SK-N-SH (cell line): ENCODE data around the gene DYNLRB1. TPM values are rescaled to one million over a fixed set of nuclear protein-coding genes. Genes with fewer than 3 reads are reported as not detected.

Experiments
- CTCF ChIA-PET: fragments of 300-600, 350-600 bp; formaldehyde crosslinking; extraction: SDS; loops from one replicate; lab custom pipeline; 2021; lab: Yijun Ruan, JAX
- POLR2A ChIA-PET: fragments of 350-600 bp; sonication (Branson Sonifier 250); formaldehyde crosslinking; extraction: SDS; loops from one replicate; lab custom pipeline; 2020; ENCODE audit warnings: antibody characterized with exemption, inconsistent platforms; lab: Yijun Ruan, JAX
- DNase-seq: peaks from one replicate; pipeline ENCODE4 v3.0.0; 2012
- H2AFZ ChIP-seq: fragments of 200-600 bp; sonication (generic); 2 replicates; pipeline ENCODE4 v1.8.1; 2016; ENCODE audit warnings: antibody characterized with exemption, mild to moderate bottlenecking, low read depth
- H3F3A ChIP-seq: fragments of 200-600 bp; sonication (generic); replicated peaks from 2 replicates; pipeline ENCODE3; 2016; ENCODE audit warnings: antibody characterized with exemption, mild to moderate bottlenecking; ENCODE audit not compliant: insufficient read depth
- H3K27ac ChIP-seq, 2 experiments: fragments of 200-500 bp in 1 of 2; fragments of 200-600 bp in 1 of 2; sonication (Bioruptor generic) in 1 of 2; sonication (generic), shearing (Covaris generic) in 1 of 2; 2 replicates each; pipeline versions ENCODE4 v1.5.1 to v1.6.1; 2014 to 2016; ENCODE audit warnings: low read depth in 2 of 2, inconsistent platforms in 1 of 2, low read length in 1 of 2, mild to moderate bottlenecking in 1 of 2, mixed read lengths in 1 of 2
- H3K27me3 ChIP-seq: fragments of 200-600 bp; sonication (generic), shearing (Covaris generic); 2 replicates; pipeline ENCODE4 v1.6.1; 2016; ENCODE audit warnings: mixed run types; ENCODE audit not compliant: insufficient read depth
- H3K36me3 ChIP-seq, 2 experiments: fragments of 200-500 bp in 1 of 2; fragments of 200-600 bp in 1 of 2; sonication (Bioruptor generic) in 1 of 2; sonication (generic) in 1 of 2; replicated peaks in 1 of 2; 2 replicates each; pipeline versions ENCODE3 to v1.5.1; 2014 to 2016; ENCODE audit warnings: low read length in 1 of 2, mild to moderate bottlenecking in 1 of 2; ENCODE audit not compliant: insufficient read depth in 2 of 2, control insufficient read depth in 1 of 2
- H3K4me1 ChIP-seq, 2 experiments: fragments of 200-500 bp in 1 of 2; fragments of 200-600 bp in 1 of 2; sonication (Bioruptor generic) in 1 of 2; sonication (generic), shearing (Covaris generic) in 1 of 2; 2 replicates each; pipeline versions ENCODE4 v1.5.1 to v1.6.1; 2014 to 2016; ENCODE audit warnings: low read depth in 1 of 2, low read length in 1 of 2, mixed run types in 1 of 2; ENCODE audit not compliant: insufficient read depth in 2 of 2, control insufficient read depth in 1 of 2
- H3K4me2 ChIP-seq: fragments of 200-600 bp; sonication (generic), shearing (Covaris generic); 2 replicates; pipeline ENCODE4 v1.6.1; 2017; ENCODE audit warnings: mixed run types
- H3K4me3 ChIP-seq, 2 experiments: fragments of 200-500 bp in 1 of 2; fragments of 200-600 bp in 1 of 2; sonication (Bioruptor generic) in 1 of 2; sonication (generic), shearing (Covaris generic) in 1 of 2; 2 replicates each; pipeline versions ENCODE4 v1.5.1 to v1.8.1; 2014 to 2016; ENCODE audit warnings: low read depth in 2 of 2, inconsistent platforms in 1 of 2, low read length in 1 of 2, mild to moderate bottlenecking in 1 of 2, mixed read lengths in 1 of 2, moderate library complexity in 1 of 2
- H3K79me2 ChIP-seq: fragments of 200-600 bp; sonication (generic); 2 replicates; pipeline ENCODE4 v1.8.1; 2017; ENCODE audit warnings: mild to moderate bottlenecking; ENCODE audit not compliant: insufficient read depth
- H3K9ac ChIP-seq: fragments of 200-600 bp; sonication (generic); 2 replicates; pipeline ENCODE4 v1.6.1; 2017; ENCODE audit warnings: mixed run types
- H3K9me2 ChIP-seq: fragments of 200-600 bp; sonication (generic); 2 replicates; pipeline ENCODE4 v1.6.1; 2017; ENCODE audit warnings: mixed run types
- H3K9me3 ChIP-seq: fragments of 200-600 bp; sonication (generic); 2 replicates; pipeline ENCODE4 v1.6.1; 2017; ENCODE audit warnings: mixed run types, mild to moderate bottlenecking, moderate library complexity
- H4K20me1 ChIP-seq: fragments of 200-600 bp; sonication (generic); 2 replicates; pipeline ENCODE4 v1.6.1; 2017; ENCODE audit warnings: mild to moderate bottlenecking, mixed run types; ENCODE audit not compliant: insufficient read depth
- CHD2 ChIP-seq: fragments of 150-350 bp; IDR thresholded peaks from 2 replicates; pipeline ENCODE4 v1.6.1; 2018; ENCODE audit warnings: low read length; ENCODE audit not compliant: partially characterized antibody
- EZH2phosphoT487 ChIP-seq: fragments of 200-600 bp; sonication (generic); IDR thresholded peaks from 2 replicates; pipeline ENCODE4 v1.6.1; 2017; ENCODE audit warnings: low read depth, mixed run types, mild to moderate bottlenecking, antibody characterized with exemption, moderate library complexity, borderline replicate concordance
- GABPA ChIP-seq: IDR thresholded peaks from 2 replicates; pipeline ENCODE4 v1.4.0; 2012; ENCODE audit warnings: low read depth, mild to moderate bottlenecking
- MXI1 ChIP-seq: IDR thresholded peaks from 2 replicates; pipeline ENCODE4 v1.6.1; 2012; ENCODE audit warnings: mild to moderate bottlenecking, low read depth, low read length, improper control_type of control experiment
- NFIC ChIP-seq: IDR thresholded peaks from 2 replicates; pipeline ENCODE4 v1.4.0; 2012; ENCODE audit warnings: borderline replicate concordance
- NRF1 ChIP-seq: IDR thresholded peaks from 2 replicates; pipeline ENCODE4 v1.6.1; 2012; ENCODE audit warnings: low read depth, mild to moderate bottlenecking, low read length
- PBX3 ChIP-seq: IDR thresholded peaks from 2 replicates; pipeline ENCODE4; 2012
- POLR2AphosphoS5 ChIP-seq: IDR thresholded peaks from 2 replicates; pipeline ENCODE4 v1.6.1; 2012; ENCODE audit warnings: low read depth, low read length
- RAD21 ChIP-seq: IDR thresholded peaks from 2 replicates; pipeline ENCODE4 v1.6.1; 2012; ENCODE audit warnings: mild to moderate bottlenecking, low read length
- SIN3A ChIP-seq: IDR thresholded peaks from 2 replicates; pipeline ENCODE4 v1.6.1; 2012; ENCODE audit warnings: low read depth, mild to moderate bottlenecking, low read length, moderate library complexity, borderline replicate concordance
- SMC3 ChIP-seq: IDR thresholded peaks from 2 replicates; pipeline ENCODE4 v1.6.1; 2012; ENCODE audit warnings: low read depth, low read length, improper control_type of control experiment
- TCF12 ChIP-seq: IDR thresholded peaks from 2 replicates; pipeline ENCODE4 v1.4.0; 2012
- YY1 ChIP-seq: IDR thresholded peaks from 2 replicates; pipeline ENCODE4 v1.4.0; 2012; ENCODE audit warnings: low read depth, mild to moderate bottlenecking
- WGBS: methylation state at CpG from one replicate; pipeline ENCODE4 v1.1.6; 2017; ENCODE audit warnings: low lambda C conversion rate; 5-methylcytosine and 5-hydroxymethylcytosine counted together
- polyA plus RNA-seq, 3 experiments: library from polyadenylated mRNA; depleted of rRNA; stranded (reverse); fragments of >200 nt; gene quantifications; 2 replicates each; pipeline ENCODE4 v1.2.3, GENCODE V29; 2012
- TF ChIP-seq, protein P1 (sequence below): IDR thresholded peaks from 2 replicates; pipeline ENCODE4 v1.4.0; 2012; ENCODE audit warnings: low read depth, borderline replicate concordance
- TF ChIP-seq, protein P2 (sequence below): IDR thresholded peaks from 2 replicates; pipeline ENCODE4 v1.6.1; 2012; ENCODE audit warnings: mild to moderate bottlenecking, low read depth, low read length, moderate library complexity

The DYNLRB1 gene
- polyA plus RNA-seq, 1 of the 3 experiments (the other 2 are of a cell fraction) = 402 TPM

DNA sequence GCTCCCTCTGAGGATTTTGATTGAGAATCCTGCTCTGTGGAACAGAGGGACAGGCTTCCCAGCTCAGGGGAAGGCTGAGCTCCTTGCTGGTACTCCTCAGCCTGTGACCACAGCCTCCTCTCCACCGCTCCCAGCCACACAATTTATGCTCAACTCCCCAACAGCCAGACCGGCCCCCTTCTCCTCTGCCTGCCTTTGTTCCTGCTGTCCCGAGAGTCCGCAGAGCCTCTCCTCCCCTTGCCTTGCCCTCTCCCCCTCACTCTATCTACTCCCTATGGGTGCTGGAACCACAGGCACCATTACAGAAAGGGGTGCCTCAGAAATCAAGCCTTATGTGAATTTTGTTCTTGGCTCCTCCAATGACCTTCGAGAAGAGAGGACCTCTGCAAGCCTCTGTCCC is 58.2 kb downstream of the DYNLRB1 start:
- Histone ChIP-seq H3K9ac (no peak overlapping the region), H3K4me2 (no peak overlapping the region), H3K27ac (no peak overlapping the region), H3K4me1 (peaks cover 0 to 3% of the 10 kb centered on the region in 2 experiments; a peak in 2 of 4 replicates), H3K36me3 (peaks cover 0 to 12% of the 10 kb centered on the region in 2 experiments), H3K4me3 (no peak overlapping the region), H3K27me3 (no peaks in the 10 kb centered on the region), H4K20me1 (no peaks in the 10 kb centered on the region), H3K9me2 (no peaks in the 10 kb centered on the region), H3F3A (peaks cover 3% of the 10 kb centered on the region), H3K79me2 (no peaks in the 10 kb centered on the region), H2AFZ (no peak overlapping the region), H3K9me3 (no peaks in the 10 kb centered on the region)
- no peak for TF ChIP-seq MXI1
- no peak for TF ChIP-seq POLR2AphosphoS5
- TF ChIP-seq, protein P1, sequence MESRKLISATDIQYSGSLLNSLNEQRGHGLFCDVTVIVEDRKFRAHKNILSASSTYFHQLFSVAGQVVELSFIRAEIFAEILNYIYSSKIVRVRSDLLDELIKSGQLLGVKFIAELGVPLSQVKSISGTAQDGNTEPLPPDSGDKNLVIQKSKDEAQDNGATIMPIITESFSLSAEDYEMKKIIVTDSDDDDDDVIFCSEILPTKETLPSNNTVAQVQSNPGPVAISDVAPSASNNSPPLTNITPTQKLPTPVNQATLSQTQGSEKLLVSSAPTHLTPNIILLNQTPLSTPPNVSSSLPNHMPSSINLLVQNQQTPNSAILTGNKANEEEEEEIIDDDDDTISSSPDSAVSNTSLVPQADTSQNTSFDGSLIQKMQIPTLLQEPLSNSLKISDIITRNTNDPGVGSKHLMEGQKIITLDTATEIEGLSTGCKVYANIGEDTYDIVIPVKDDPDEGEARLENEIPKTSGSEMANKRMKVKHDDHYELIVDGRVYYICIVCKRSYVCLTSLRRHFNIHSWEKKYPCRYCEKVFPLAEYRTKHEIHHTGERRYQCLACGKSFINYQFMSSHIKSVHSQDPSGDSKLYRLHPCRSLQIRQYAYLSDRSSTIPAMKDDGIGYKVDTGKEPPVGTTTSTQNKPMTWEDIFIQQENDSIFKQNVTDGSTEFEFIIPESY = no peak
- no peak for TF ChIP-seq NFIC
- TF ChIP-seq SIN3A = no peak
- TF ChIP-seq GABPA = no peak
- no peak for TF ChIP-seq TCF12
- no peak for TF ChIP-seq EZH2phosphoT487
- TF ChIP-seq PBX3 = no peak
- 96% methylated on average over 5 of the region's 5 CpGs for WGBS
- no peak for DNase-seq
- ChIA-PET CTCF (no interaction called here), POLR2A (no interaction called here)

GRCh38 chr20:34574861-34575260 is 58.6 kb downstream of the DYNLRB1 start:
- Histone ChIP-seq H3K9ac (no peak overlapping the region), H3K4me1 (peaks cover 0 to 4% of the 10 kb centered on the region in 2 experiments; a peak in 2 of 4 replicates), H2AFZ (no peak overlapping the region), H3K9me3 (no peaks in the 10 kb centered on the region), H3K79me2 (no peaks in the 10 kb centered on the region), H3K4me2 (no peak overlapping the region), H3K9me2 (no peaks in the 10 kb centered on the region), H3K27me3 (no peaks in the 10 kb centered on the region)
- DNase-seq = no peak
- POLR2A ChIA-PET = no interaction called here
- WGBS = 92% methylated on average over 6 of the region's 6 CpGs
- TF ChIP-seq SIN3A (no peak), SMC3 (no peak), YY1 (no peak), POLR2AphosphoS5 (no peak), RAD21 (no peak), NRF1 (no peak), CHD2 (no peak)
- TF ChIP-seq, protein P2, sequence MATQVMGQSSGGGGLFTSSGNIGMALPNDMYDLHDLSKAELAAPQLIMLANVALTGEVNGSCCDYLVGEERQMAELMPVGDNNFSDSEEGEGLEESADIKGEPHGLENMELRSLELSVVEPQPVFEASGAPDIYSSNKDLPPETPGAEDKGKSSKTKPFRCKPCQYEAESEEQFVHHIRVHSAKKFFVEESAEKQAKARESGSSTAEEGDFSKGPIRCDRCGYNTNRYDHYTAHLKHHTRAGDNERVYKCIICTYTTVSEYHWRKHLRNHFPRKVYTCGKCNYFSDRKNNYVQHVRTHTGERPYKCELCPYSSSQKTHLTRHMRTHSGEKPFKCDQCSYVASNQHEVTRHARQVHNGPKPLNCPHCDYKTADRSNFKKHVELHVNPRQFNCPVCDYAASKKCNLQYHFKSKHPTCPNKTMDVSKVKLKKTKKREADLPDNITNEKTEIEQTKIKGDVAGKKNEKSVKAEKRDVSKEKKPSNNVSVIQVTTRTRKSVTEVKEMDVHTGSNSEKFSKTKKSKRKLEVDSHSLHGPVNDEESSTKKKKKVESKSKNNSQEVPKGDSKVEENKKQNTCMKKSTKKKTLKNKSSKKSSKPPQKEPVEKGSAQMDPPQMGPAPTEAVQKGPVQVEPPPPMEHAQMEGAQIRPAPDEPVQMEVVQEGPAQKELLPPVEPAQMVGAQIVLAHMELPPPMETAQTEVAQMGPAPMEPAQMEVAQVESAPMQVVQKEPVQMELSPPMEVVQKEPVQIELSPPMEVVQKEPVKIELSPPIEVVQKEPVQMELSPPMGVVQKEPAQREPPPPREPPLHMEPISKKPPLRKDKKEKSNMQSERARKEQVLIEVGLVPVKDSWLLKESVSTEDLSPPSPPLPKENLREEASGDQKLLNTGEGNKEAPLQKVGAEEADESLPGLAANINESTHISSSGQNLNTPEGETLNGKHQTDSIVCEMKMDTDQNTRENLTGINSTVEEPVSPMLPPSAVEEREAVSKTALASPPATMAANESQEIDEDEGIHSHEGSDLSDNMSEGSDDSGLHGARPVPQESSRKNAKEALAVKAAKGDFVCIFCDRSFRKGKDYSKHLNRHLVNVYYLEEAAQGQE = no peak
- TF ChIP-seq, all 33 proteins: peak for 0
- H4K20me1 ChIP-seq = no peaks in the 10 kb centered on the region
- peaks cover 0 to 12% of the 10 kb centered on the region in 2 experiments for H3K36me3 ChIP-seq
- no peak overlapping the region for H3K4me3 ChIP-seq
- peaks cover 2% of the 10 kb centered on the region for H3F3A ChIP-seq
- H3K27ac ChIP-seq = no peak overlapping the region
- CTCF ChIA-PET = interaction anchor here (0.9 to 1.9 kb wide), 2 partner anchors 12 to 71 kb away, joined by 4 to 8 read pairs; no protein-coding TSS in a partner anchor
